Prostate gland (tissue), 2 donors: ENCODE measurements around the gene METTL25B.

ENCODE experiments used
- CTCF ChIP-seq, 4 experiments: fragments of 200-600 bp in 2 of 4; fragments of 450-650 bp in 2 of 4; sonication (generic) in 2 of 4; IDR thresholded peaks; 1 replicate in 3 of 4; 2 replicates in 1 of 4; pipeline ENCODE4 v1.5.1; 2016 to 2019; ENCODE audit warnings: antibody characterized with exemption in 4 of 4, mild to moderate bottlenecking in 2 of 4, moderate library complexity in 2 of 4
- POLR2A ChIP-seq: fragments of 450-650 bp; IDR thresholded peaks from one replicate; pipeline ENCODE4 v1.6.1; 2016; ENCODE audit warnings: antibody characterized with exemption, mild to moderate bottlenecking
- POLR2AphosphoS5 ChIP-seq: sonication (generic); formaldehyde crosslinking; IDR thresholded peaks from one replicate; pipeline ENCODE4 v1.6.1; 2017; ENCODE audit warnings: antibody characterized with exemption

- TF ChIP-seq CTCF (IDR thresholded peaks at IDR 0.05): no peak
- TF ChIP-seq POLR2A: no peak
- TF ChIP-seq POLR2AphosphoS5: no peak
Measured at GRCh38 chr1:156721131-156721530, 7.1 kb upstream of the METTL25B start.
